Neural cell (in vitro differentiated cells): ENCODE data around the gene DMWD. TPM values are rescaled to one million over a fixed set of nuclear protein-coding genes. Genes with fewer than 3 reads are reported as not detected.

ENCODE experiments used
- H2AFZ ChIP-seq: fragments of 200-600, 300-800 bp; sonication (generic), shearing (Covaris generic); 2 replicates; pipeline ENCODE4 v1.6.0; 2014; ENCODE audit warnings: low read depth, mild to moderate bottlenecking, antibody characterized with exemption, low read length, moderate library complexity
- H3F3A ChIP-seq: fragments of 200-600 bp; shearing (Covaris generic); 2 replicates; pipeline ENCODE4 v1.6.1; 2016; ENCODE audit warnings: mild to moderate bottlenecking, moderate library complexity, mixed read lengths, antibody characterized with exemption, low read length; ENCODE audit not compliant: insufficient read depth, poor library complexity, severe bottlenecking
- H3K27ac ChIP-seq: fragments of 200-600, 300-800 bp; sonication (generic), shearing (Covaris generic); 2 replicates; pipeline ENCODE4 v1.5.1; 2014; ENCODE audit warnings: mild to moderate bottlenecking, low read length, moderate library complexity
- H3K27me3 ChIP-seq: fragments of 300-800, 200-600 bp; sonication (generic), shearing (Covaris generic); 2 replicates; pipeline ENCODE4 v1.6.0; 2014; ENCODE audit warnings: mild to moderate bottlenecking, low read depth, low read length, moderate library complexity; ENCODE audit not compliant: insufficient read depth
- H3K36me3 ChIP-seq: fragments of 300-800, 200-600 bp; sonication (generic), shearing (Covaris generic); 2 replicates; pipeline ENCODE4 v1.5.1; 2014; ENCODE audit warnings: mild to moderate bottlenecking, antibody characterized with exemption, low read length, moderate library complexity; ENCODE audit not compliant: insufficient read depth
- H3K4me2 ChIP-seq: fragments of 300-800, 200-600 bp; sonication (generic), shearing (Covaris generic); 2 replicates; pipeline ENCODE4 v1.6.0; 2014; ENCODE audit warnings: mild to moderate bottlenecking, low read length
- H3K4me3 ChIP-seq: fragments of 300-800, 200-600 bp; sonication (generic), shearing (Covaris generic); 2 replicates; pipeline ENCODE4 v1.5.1; 2014; ENCODE audit warnings: mild to moderate bottlenecking, low read length, moderate library complexity
- H3K79me2 ChIP-seq: fragments of 200-600 bp; shearing (Covaris generic); replicated peaks from 2 replicates; pipeline ENCODE4 v1.6.0; 2014; ENCODE audit warnings: mild to moderate bottlenecking, low read length, moderate library complexity; ENCODE audit not compliant: insufficient read depth
- H3K9ac ChIP-seq: fragments of 300-800, 200-600 bp; sonication (generic), shearing (Covaris generic); 2 replicates; pipeline ENCODE4 v1.6.1; 2016; ENCODE audit warnings: mild to moderate bottlenecking, low read length, mixed read lengths
- H3K9me2 ChIP-seq: fragments of 200-600 bp; shearing (Covaris generic); 2 replicates; pipeline ENCODE4 v1.6.1; 2016; ENCODE audit warnings: mild to moderate bottlenecking, low read length, mixed read lengths; ENCODE audit not compliant: insufficient read depth
- H3K9me3 ChIP-seq: fragments of 200-600, 300-800 bp; sonication (generic), shearing (Covaris generic); 2 replicates; pipeline ENCODE4 v1.6.1; 2016; ENCODE audit warnings: mild to moderate bottlenecking, mixed run types, low read length, moderate library complexity, mixed read lengths
- H4K20me1 ChIP-seq: fragments of 200-600 bp; shearing (Covaris generic); 2 replicates; pipeline ENCODE4 v1.6.1; 2016; ENCODE audit warnings: mild to moderate bottlenecking, mixed run types; ENCODE audit not compliant: insufficient read depth
- EP300 ChIP-seq: fragments of 450-650 bp; conservative IDR thresholded peaks from 2 replicates; pipeline ENCODE4 v1.6.1; 2014; ENCODE audit warnings: antibody characterized with exemption, mild to moderate bottlenecking, moderate library complexity; ENCODE audit not compliant: poor library complexity, severe bottlenecking
- EZH2 ChIP-seq: fragments of 200-600, 300-800 bp; shearing (Covaris generic), sonication (generic); IDR thresholded peaks from 2 replicates; pipeline ENCODE4 v1.6.1; 2014; ENCODE audit warnings: antibody characterized with exemption, low read length, borderline replicate concordance, mild to moderate bottlenecking; ENCODE audit not compliant: insufficient read depth, poor library complexity, severe bottlenecking
- MXI1 ChIP-seq: fragments of 450-650 bp; conservative IDR thresholded peaks from 2 replicates; pipeline ENCODE4 v1.6.1; 2014; ENCODE audit warnings: antibody characterized with exemption, mild to moderate bottlenecking; ENCODE audit not compliant: poor library complexity, severe bottlenecking
- POLR2AphosphoS5 ChIP-seq: IDR thresholded peaks from 2 replicates; pipeline ENCODE4 v1.6.1; 2012
- RAD21 ChIP-seq: fragments of 450-650 bp; conservative IDR thresholded peaks from 2 replicates; pipeline ENCODE4 v1.6.1; 2014; ENCODE audit warnings: antibody characterized with exemption, mild to moderate bottlenecking, moderate library complexity
- SMC3 ChIP-seq: fragments of 450-650 bp; conservative IDR thresholded peaks from 2 replicates; pipeline ENCODE4 v1.6.1; 2014; ENCODE audit warnings: antibody characterized with exemption, mild to moderate bottlenecking, moderate library complexity; ENCODE audit not compliant: poor library complexity
- TAF1 ChIP-seq: IDR thresholded peaks from 2 replicates; pipeline ENCODE4 v1.6.1; 2012; ENCODE audit warnings: low read depth
- polyA plus RNA-seq: library from polyadenylated mRNA; depleted of rRNA; stranded (reverse); fragments of >200 nt; gene quantifications from 2 replicates; pipeline ENCODE4 v1.2.3, GENCODE V29; 2014
- TF ChIP-seq, protein P1 (sequence below): fragments of 450-650 bp; IDR thresholded peaks from 2 replicates; pipeline ENCODE4 v1.5.1; 2014; ENCODE audit warnings: antibody characterized with exemption, mild to moderate bottlenecking, moderate library complexity; ENCODE audit not compliant: poor library complexity, severe bottlenecking
- TF ChIP-seq, protein P2 (sequence below): IDR thresholded peaks from 2 replicates; pipeline ENCODE4 v1.6.1; 2012; ENCODE audit warnings: borderline replicate concordance

DMWD gene
- polyA plus RNA-seq, 1 donor from 2014 or later = 20.4 TPM

GRCh38 chr19:45809643-45810159, 17.1 kb upstream of the DMWD start:
- no peak for TF ChIP-seq RAD21
- no peak for TF ChIP-seq SMC3
- TF ChIP-seq MXI1 = no peak
- no peak for TF ChIP-seq TAF1
- TF ChIP-seq, protein P1, sequence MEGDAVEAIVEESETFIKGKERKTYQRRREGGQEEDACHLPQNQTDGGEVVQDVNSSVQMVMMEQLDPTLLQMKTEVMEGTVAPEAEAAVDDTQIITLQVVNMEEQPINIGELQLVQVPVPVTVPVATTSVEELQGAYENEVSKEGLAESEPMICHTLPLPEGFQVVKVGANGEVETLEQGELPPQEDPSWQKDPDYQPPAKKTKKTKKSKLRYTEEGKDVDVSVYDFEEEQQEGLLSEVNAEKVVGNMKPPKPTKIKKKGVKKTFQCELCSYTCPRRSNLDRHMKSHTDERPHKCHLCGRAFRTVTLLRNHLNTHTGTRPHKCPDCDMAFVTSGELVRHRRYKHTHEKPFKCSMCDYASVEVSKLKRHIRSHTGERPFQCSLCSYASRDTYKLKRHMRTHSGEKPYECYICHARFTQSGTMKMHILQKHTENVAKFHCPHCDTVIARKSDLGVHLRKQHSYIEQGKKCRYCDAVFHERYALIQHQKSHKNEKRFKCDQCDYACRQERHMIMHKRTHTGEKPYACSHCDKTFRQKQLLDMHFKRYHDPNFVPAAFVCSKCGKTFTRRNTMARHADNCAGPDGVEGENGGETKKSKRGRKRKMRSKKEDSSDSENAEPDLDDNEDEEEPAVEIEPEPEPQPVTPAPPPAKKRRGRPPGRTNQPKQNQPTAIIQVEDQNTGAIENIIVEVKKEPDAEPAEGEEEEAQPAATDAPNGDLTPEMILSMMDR = no peak
- TF ChIP-seq, protein P2, sequence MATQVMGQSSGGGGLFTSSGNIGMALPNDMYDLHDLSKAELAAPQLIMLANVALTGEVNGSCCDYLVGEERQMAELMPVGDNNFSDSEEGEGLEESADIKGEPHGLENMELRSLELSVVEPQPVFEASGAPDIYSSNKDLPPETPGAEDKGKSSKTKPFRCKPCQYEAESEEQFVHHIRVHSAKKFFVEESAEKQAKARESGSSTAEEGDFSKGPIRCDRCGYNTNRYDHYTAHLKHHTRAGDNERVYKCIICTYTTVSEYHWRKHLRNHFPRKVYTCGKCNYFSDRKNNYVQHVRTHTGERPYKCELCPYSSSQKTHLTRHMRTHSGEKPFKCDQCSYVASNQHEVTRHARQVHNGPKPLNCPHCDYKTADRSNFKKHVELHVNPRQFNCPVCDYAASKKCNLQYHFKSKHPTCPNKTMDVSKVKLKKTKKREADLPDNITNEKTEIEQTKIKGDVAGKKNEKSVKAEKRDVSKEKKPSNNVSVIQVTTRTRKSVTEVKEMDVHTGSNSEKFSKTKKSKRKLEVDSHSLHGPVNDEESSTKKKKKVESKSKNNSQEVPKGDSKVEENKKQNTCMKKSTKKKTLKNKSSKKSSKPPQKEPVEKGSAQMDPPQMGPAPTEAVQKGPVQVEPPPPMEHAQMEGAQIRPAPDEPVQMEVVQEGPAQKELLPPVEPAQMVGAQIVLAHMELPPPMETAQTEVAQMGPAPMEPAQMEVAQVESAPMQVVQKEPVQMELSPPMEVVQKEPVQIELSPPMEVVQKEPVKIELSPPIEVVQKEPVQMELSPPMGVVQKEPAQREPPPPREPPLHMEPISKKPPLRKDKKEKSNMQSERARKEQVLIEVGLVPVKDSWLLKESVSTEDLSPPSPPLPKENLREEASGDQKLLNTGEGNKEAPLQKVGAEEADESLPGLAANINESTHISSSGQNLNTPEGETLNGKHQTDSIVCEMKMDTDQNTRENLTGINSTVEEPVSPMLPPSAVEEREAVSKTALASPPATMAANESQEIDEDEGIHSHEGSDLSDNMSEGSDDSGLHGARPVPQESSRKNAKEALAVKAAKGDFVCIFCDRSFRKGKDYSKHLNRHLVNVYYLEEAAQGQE = no peak
- no peak for TF ChIP-seq EP300
- no peak for TF ChIP-seq POLR2AphosphoS5
- no peak for TF ChIP-seq EZH2
- Histone ChIP-seq H3K27ac (no peak overlapping the region), H4K20me1 (no peaks in the 10 kb centered on the region), H3K27me3 (no peaks in the 10 kb centered on the region), H3K36me3 (no peaks in the 10 kb centered on the region), H3K9me3 (no peaks in the 10 kb centered on the region), H3K79me2 (no peaks in the 10 kb centered on the region), H3K9me2 (no peaks in the 10 kb centered on the region), H3K4me2 (no peak overlapping the region), H3F3A (no peaks in the 10 kb centered on the region), H3K9ac (no peak overlapping the region), H3K4me3 (no peak overlapping the region), H2AFZ (no peak overlapping the region)

DNA sequence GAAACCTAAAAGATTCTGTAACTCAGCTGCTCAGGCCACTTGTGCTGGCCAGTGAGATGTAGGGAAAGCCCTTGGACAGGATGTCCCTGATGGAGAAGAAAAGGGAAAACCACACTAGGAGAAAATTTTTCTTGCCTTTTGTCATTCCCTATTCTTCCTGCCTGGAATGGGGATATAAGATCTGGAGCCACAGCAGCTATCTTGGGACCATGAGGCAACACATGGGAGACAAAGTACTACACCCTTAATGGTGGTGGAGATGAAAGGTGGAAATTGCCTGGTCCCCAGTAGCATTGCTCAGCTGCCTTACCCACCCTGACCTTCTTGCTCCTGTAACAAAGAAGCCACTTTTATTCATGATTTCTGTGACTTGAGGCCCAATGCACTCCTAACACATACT, 13.1 kb upstream of the DMWD start:
- no peak overlapping the region for H2AFZ ChIP-seq
- H3K9me3 ChIP-seq = no peaks in the 10 kb centered on the region
- H3K4me3 ChIP-seq = no peak overlapping the region
- no peaks in the 10 kb centered on the region for H3K36me3 ChIP-seq
- no peak overlapping the region for H3K4me2 ChIP-seq
- no peaks in the 10 kb centered on the region for H4K20me1 ChIP-seq
- no peaks in the 10 kb centered on the region for H3K9me2 ChIP-seq
- no peaks in the 10 kb centered on the region for H3F3A ChIP-seq
- no peak overlapping the region for H3K9ac ChIP-seq
- H3K27me3 ChIP-seq = no peaks in the 10 kb centered on the region
- TF ChIP-seq RAD21 = no peak
- TF ChIP-seq, protein P1 = no peak
- TF ChIP-seq MXI1 = no peak
- no peak overlapping the region for H3K27ac ChIP-seq
- no peaks in the 10 kb centered on the region for H3K79me2 ChIP-seq
